Adrenal gland (tissue), 12 donors: Measurements from ENCODE around the gene TTC22. TPM values are rescaled to one million over a fixed set of nuclear protein-coding genes. Genes with fewer than 3 reads are reported as not detected.

ENCODE experiments used
- DNase-seq, 7 donors: peaks; one replicate each; pipeline ENCODE4 v3.0.0-alpha.2; 2019 to 2020
- H3K27ac ChIP-seq, 5 donors: fragments of 200-600 bp; sonication (generic) in 4 of 5; 1 replicate in 3 of 5; 2 replicates in 2 of 5; pipeline versions ENCODE4 v1.5.1 to v1.8.0; 2016 to 2020; ENCODE audit warnings: mild to moderate bottlenecking in 1 of 5
- H3K27me3 ChIP-seq: fragments of 200-600 bp; 2 replicates; pipeline ENCODE4 v1.8.0; 2021
- H3K36me3 ChIP-seq, 2 donors: fragments of 200-600 bp; replicated peaks in 1 of 2; 1 replicate in 1 of 2; 2 replicates in 1 of 2; pipeline versions ENCODE4 v1.5.1 to v1.8.0; 2018 to 2022
- H3K4me1 ChIP-seq, 2 donors: fragments of 200-600 bp; replicated peaks in 1 of 2; 1 replicate in 1 of 2; 2 replicates in 1 of 2; pipeline versions ENCODE4 v1.5.1 to v1.8.0; 2018 to 2021
- H3K4me3 ChIP-seq, 4 donors: fragments of 200-600 bp; sonication (generic) in 3 of 4; one replicate each; pipeline ENCODE4 v1.5.1; 2016 to 2018
- H3K9me3 ChIP-seq, 3 donors: fragments of 200-600 bp; sonication (generic) in 1 of 3; replicated peaks in 1 of 3; 1 replicate in 2 of 3; 2 replicates in 1 of 3; pipeline versions ENCODE4 v1.5.1 to v1.8.0; 2016 to 2021
- POLR2A ChIP-seq, 2 donors: fragments of 450-650 bp; IDR thresholded peaks; one replicate each; pipeline ENCODE4 v1.6.1; 2017; ENCODE audit warnings: antibody characterized with exemption in 2 of 2, mild to moderate bottlenecking in 2 of 2, moderate library complexity in 1 of 2
- WGBS, 4 donors: extraction: QIAGEN DNeasy Blood & Tissue Kit in 2 of 4; methylation state at CpG; one replicate each; pipeline versions ENCODE4 v1.1.5 to v1.1.7; 2013 to 2017; 5-methylcytosine and 5-hydroxymethylcytosine counted together
- intact Hi-C, 2 donors: fragments of 100-400 bp; cut with DNase I; formaldehyde crosslinking; loops; one replicate each; pipeline versions ENCODE4 v1.14.1 to v1.15.0; 2022 to 2023
- polyA plus RNA-seq, 3 donors: library from polyadenylated mRNA; stranded (reverse); fragments of 200-250 nt in 2 of 3; fragments of 350-450 nt in 1 of 3; fragmentation: Illumina TruSeq in 1 of 3; extraction: RNeasy Lipid Tissue Mini Kit (QIAGEN cat#74804) in 1 of 3; gene quantifications; one replicate each; pipeline ENCODE4 v1.2.3, GENCODE V29; 2013 to 2014
- total RNA-seq, 9 donors: library from RNA; depleted of rRNA in 4 of 9; stranded (reverse); fragments of >200 nt in 4 of 9; fragments of 120-200 nt in 1 of 9; fragmentation: NEBNext Ultra II Directional in 1 of 9; extraction: Animal tissue kit (Norgen Biotek cat#: 25700) in 1 of 9; gene quantifications; one replicate each; pipeline versions ENCODE4 v1.1.0 to v1.2.4, GENCODE V29; 2013 to 2023
- TF ChIP-seq, protein P1 (sequence below), 6 experiments: fragments of 450-650 bp in 4 of 6; fragments of 200-600 bp in 2 of 6; sonication (generic) in 1 of 6; IDR thresholded peaks; 1 replicate in 5 of 6; 2 replicates in 1 of 6; pipeline versions ENCODE4 v1.5.1 to v1.8.0; 2016 to 2021; ENCODE audit warnings: antibody characterized with exemption in 6 of 6, mild to moderate bottlenecking in 2 of 6, moderate library complexity in 1 of 6
- donor health status: healthy with polysubstance abuse.
- donor health status: Bipolar disorder and iron deficiency.
- donor health status: DM: yes; HTN: yes; CAD: no.
- donor health status: DM: no; HTN: no; CAD: no.
- donor health status: DM: no; HTN: no; CAD: no.
- donor health status: DM: yes; HTN: yes; CAD: no.

Gene TTC22
- total and polyA plus RNA-seq, 12 donors = 0.09 to 2.3 (median 1.7) TPM

DNA sequence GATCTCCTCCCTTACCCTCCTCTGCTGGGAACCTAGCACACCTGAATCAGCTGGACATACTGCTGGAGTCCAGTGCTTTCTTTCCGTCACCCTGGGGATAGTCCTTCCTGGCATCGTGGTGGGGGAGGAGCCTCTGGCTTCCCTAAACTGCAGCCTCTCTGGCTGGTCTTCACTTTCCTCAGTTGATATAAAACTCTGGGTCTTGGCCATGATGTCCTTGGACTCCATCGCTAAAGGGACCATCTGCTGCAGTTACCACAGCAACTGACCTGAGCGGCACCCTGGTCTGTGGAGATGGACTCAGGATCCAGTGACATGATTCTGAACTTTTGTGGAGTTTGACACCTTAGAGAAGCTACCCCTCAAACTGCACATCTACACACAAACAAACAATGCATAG, 59.6 kb downstream of the TTC22 start:
- TF ChIP-seq, protein P1, sequence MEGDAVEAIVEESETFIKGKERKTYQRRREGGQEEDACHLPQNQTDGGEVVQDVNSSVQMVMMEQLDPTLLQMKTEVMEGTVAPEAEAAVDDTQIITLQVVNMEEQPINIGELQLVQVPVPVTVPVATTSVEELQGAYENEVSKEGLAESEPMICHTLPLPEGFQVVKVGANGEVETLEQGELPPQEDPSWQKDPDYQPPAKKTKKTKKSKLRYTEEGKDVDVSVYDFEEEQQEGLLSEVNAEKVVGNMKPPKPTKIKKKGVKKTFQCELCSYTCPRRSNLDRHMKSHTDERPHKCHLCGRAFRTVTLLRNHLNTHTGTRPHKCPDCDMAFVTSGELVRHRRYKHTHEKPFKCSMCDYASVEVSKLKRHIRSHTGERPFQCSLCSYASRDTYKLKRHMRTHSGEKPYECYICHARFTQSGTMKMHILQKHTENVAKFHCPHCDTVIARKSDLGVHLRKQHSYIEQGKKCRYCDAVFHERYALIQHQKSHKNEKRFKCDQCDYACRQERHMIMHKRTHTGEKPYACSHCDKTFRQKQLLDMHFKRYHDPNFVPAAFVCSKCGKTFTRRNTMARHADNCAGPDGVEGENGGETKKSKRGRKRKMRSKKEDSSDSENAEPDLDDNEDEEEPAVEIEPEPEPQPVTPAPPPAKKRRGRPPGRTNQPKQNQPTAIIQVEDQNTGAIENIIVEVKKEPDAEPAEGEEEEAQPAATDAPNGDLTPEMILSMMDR (IDR thresholded peaks at IDR 0.05) = no peak
- no peak for TF ChIP-seq POLR2A (IDR thresholded peaks at IDR 0.05)
- no peaks in the 10 kb centered on the region for H3K9me3 ChIP-seq
- H3K4me3 ChIP-seq = no peak overlapping the region
- WGBS, 4 donors = 80 to 91% (median 87%) methylated on average over 4 of the region's 4 CpGs
- H3K27me3 ChIP-seq = no peaks in the 10 kb centered on the region
- H3K4me1 ChIP-seq = no peaks in the 10 kb centered on the region
- intact Hi-C loops = no loop called here
- no peak overlapping the region for H3K27ac ChIP-seq
- H3K36me3 ChIP-seq = peaks cover 0 to 59% of the 10 kb centered on the region in 2 donors
- DNase-seq = no peak

DNA sequence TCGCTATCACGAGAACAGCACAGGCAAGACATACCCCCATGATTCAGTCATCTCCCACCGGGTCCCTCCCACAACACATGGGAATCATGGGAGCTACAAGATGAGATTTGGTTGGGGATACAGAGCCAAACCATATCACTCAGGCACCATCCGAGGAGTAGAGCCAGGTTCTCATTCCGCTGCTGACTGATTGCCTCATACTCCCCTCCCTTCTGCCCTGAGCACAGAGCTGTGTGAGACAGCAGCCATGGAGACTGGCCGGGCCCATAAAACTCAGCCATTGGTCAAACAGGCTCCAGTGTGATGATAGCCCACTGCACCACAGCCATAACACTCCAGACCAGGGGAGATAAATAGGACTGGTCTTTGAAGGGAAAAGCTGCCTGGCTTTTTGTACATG, 62.9 kb downstream of the TTC22 start:
- 90 to 97% (median 94%) methylated on average over 6 of the region's 6 CpGs for WGBS, 4 donors
- DNase-seq = no peak
- Histone ChIP-seq H3K36me3 (peaks cover 0 to 86% of the 10 kb centered on the region in 2 donors), H3K27me3 (no peaks in the 10 kb centered on the region), H3K4me1 (no peaks in the 10 kb centered on the region), H3K4me3 (no peak overlapping the region), H3K27ac (no peak overlapping the region), H3K9me3 (no peaks in the 10 kb centered on the region)
- intact Hi-C loops = no loop called here
- no peak for TF ChIP-seq POLR2A (IDR thresholded peaks at IDR 0.05)
- TF ChIP-seq, protein P1 (IDR thresholded peaks at IDR 0.05) = no peak

DNA sequence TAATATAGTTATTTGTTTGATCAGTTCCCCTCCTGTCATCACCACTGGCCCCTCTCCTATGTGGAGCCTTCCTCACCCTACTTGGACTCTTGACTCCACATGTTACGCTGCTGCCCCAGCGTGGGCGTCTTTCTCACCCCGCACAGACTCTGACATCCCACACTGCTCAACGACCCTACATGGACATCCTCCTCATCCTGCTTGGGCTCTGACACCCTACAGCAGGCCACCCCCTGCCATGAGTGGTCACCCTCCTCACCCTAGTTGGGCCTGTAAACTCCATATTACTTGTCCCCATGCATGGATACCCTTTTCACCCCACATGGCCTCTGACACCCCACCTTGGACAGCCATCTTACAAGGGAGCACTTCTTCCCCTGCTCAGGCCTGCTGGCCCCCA, 64.4 kb downstream of the TTC22 start:
- no peak for DNase-seq
- 94 to 95% (median 95%) methylated on average over 5 of the region's 5 CpGs for WGBS, 4 donors
- Histone ChIP-seq H3K9me3 (no peaks in the 10 kb centered on the region), H3K27ac (no peak overlapping the region), H3K27me3 (no peaks in the 10 kb centered on the region), H3K4me3 (no peak overlapping the region), H3K4me1 (no peaks in the 10 kb centered on the region), H3K36me3 (peaks cover 0 to 89% of the 10 kb centered on the region in 2 donors)
- intact Hi-C loops = no loop called here
- TF ChIP-seq POLR2A (IDR thresholded peaks at IDR 0.05) = no peak
- TF ChIP-seq, protein P1 (IDR thresholded peaks at IDR 0.05) = no peak

Other genes with a start within 250 kb of the TTC22 start
- under 1 TPM in 2 of 9 donors, not detected in 7; 0.11 to 0.85 TPM for gene FAM151A, start 177.8 kb downstream of the TTC22 start, total RNA-seq
- under 1 TPM in 2 of 3 donors, not detected in 1; 0.16 to 0.24 TPM for gene FAM151A, start 177.8 kb downstream of the TTC22 start, polyA plus RNA-seq
- 1 to 10 TPM in 5 of 9 donors, under 1 TPM in 4; 0.87 to 6.9 (median 1.7) TPM for gene MROH7, start 159.5 kb downstream of the TTC22 start, total RNA-seq
- gene MROH7, start 159.5 kb downstream of the TTC22 start, polyA plus RNA-seq = 10 to 100 TPM in 1 of 3 donors, 1 to 10 TPM in 1, under 1 TPM in 1; 0.62 to 13.0 (median 8.1) TPM
- 10 to 100 TPM in 8 of 9 donors, 1 to 10 TPM in 1; 7.0 to 37.4 (median 20.3) TPM for gene TTC4, start 85.5 kb downstream of the TTC22 start, total RNA-seq
- gene TTC4, start 85.5 kb downstream of the TTC22 start, polyA plus RNA-seq = 10 to 100 TPM; 15.4 to 59.9 (median 15.8) TPM
- 10 to 100 TPM in 1 of 9 donors, 1 to 10 TPM in 8; 3.8 to 16.1 (median 7.5) TPM for gene PARS2, start 36.8 kb downstream of the TTC22 start, total RNA-seq
- gene PARS2, start 36.8 kb downstream of the TTC22 start, polyA plus RNA-seq = 1 to 10 TPM; 1.2 to 7.6 (median 1.4) TPM
- gene DHCR24, start 85.9 kb upstream of the TTC22 start, total RNA-seq = 1,000 to 10,000 TPM; 1,178 to 4,801 (median 3,190) TPM
- 1,000 to 10,000 TPM in 1 of 3 donors, 100 to 1,000 TPM in 2; 138 to 3,356 (median 348) TPM for gene DHCR24, start 85.9 kb upstream of the TTC22 start, polyA plus RNA-seq
- gene TMEM61, start 179.3 kb upstream of the TTC22 start, total RNA-seq = 10 to 100 TPM in 2 of 9 donors, 1 to 10 TPM in 7; 2.2 to 20.9 (median 7.8) TPM
- gene TMEM61, start 179.3 kb upstream of the TTC22 start, polyA plus RNA-seq = 1 to 10 TPM; 2.5 to 6.8 (median 3.7) TPM
- gene BSND, start 197.6 kb upstream of the TTC22 start, total RNA-seq = under 1 TPM in 1 of 9 donors, not detected in 8; 0.44 TPM
- under 1 TPM in 2 of 3 donors, not detected in 1; 0.04 to 0.08 TPM for gene BSND, start 197.6 kb upstream of the TTC22 start, polyA plus RNA-seq
- 1 to 10 TPM in 1 of 9 donors, under 1 TPM in 7, not detected in 1; 0.11 to 1.4 (median 0.37) TPM for gene PCSK9, start 238.2 kb upstream of the TTC22 start, total RNA-seq
- gene PCSK9, start 238.2 kb upstream of the TTC22 start, polyA plus RNA-seq = under 1 TPM; 0.10 to 0.16 (median 0.15) TPM